Adrenal gland (tissue), 12 donors: Measurements from ENCODE around the gene GRIN1. TPM values are rescaled to one million over a fixed set of nuclear protein-coding genes. Genes with fewer than 3 reads are reported as not detected.

ENCODE experiments used
- DNase-seq, 7 donors: peaks; one replicate each; pipeline ENCODE4 v3.0.0-alpha.2; 2019 to 2020
- H3K27ac ChIP-seq, 5 donors: fragments of 200-600 bp; sonication (generic) in 4 of 5; 1 replicate in 3 of 5; 2 replicates in 2 of 5; pipeline versions ENCODE4 v1.5.1 to v1.8.0; 2016 to 2020; ENCODE audit warnings: mild to moderate bottlenecking in 1 of 5
- H3K27me3 ChIP-seq: fragments of 200-600 bp; 2 replicates; pipeline ENCODE4 v1.8.0; 2021
- H3K36me3 ChIP-seq, 2 donors: fragments of 200-600 bp; replicated peaks in 1 of 2; 1 replicate in 1 of 2; 2 replicates in 1 of 2; pipeline versions ENCODE4 v1.5.1 to v1.8.0; 2018 to 2022
- H3K4me1 ChIP-seq, 2 donors: fragments of 200-600 bp; replicated peaks in 1 of 2; 1 replicate in 1 of 2; 2 replicates in 1 of 2; pipeline versions ENCODE4 v1.5.1 to v1.8.0; 2018 to 2021
- H3K4me3 ChIP-seq, 4 donors: fragments of 200-600 bp; sonication (generic) in 3 of 4; one replicate each; pipeline ENCODE4 v1.5.1; 2016 to 2018
- H3K9me3 ChIP-seq, 3 donors: fragments of 200-600 bp; sonication (generic) in 1 of 3; replicated peaks in 1 of 3; 1 replicate in 2 of 3; 2 replicates in 1 of 3; pipeline versions ENCODE4 v1.5.1 to v1.8.0; 2016 to 2021
- POLR2A ChIP-seq, 2 donors: fragments of 450-650 bp; IDR thresholded peaks; one replicate each; pipeline ENCODE4 v1.6.1; 2017; ENCODE audit warnings: antibody characterized with exemption in 2 of 2, mild to moderate bottlenecking in 2 of 2, moderate library complexity in 1 of 2
- WGBS, 4 donors: extraction: QIAGEN DNeasy Blood & Tissue Kit in 2 of 4; methylation state at CpG; one replicate each; pipeline versions ENCODE4 v1.1.5 to v1.1.7; 2013 to 2017; 5-methylcytosine and 5-hydroxymethylcytosine counted together
- intact Hi-C, 2 donors: fragments of 100-400 bp; cut with DNase I; formaldehyde crosslinking; loops; one replicate each; pipeline versions ENCODE4 v1.14.1 to v1.15.0; 2022 to 2023
- polyA plus RNA-seq, 3 donors: library from polyadenylated mRNA; stranded (reverse); fragments of 200-250 nt in 2 of 3; fragments of 350-450 nt in 1 of 3; fragmentation: Illumina TruSeq in 1 of 3; extraction: RNeasy Lipid Tissue Mini Kit (QIAGEN cat#74804) in 1 of 3; gene quantifications; one replicate each; pipeline ENCODE4 v1.2.3, GENCODE V29; 2013 to 2014
- total RNA-seq, 9 donors: library from RNA; depleted of rRNA in 4 of 9; stranded (reverse); fragments of >200 nt in 4 of 9; fragments of 120-200 nt in 1 of 9; fragmentation: NEBNext Ultra II Directional in 1 of 9; extraction: Animal tissue kit (Norgen Biotek cat#: 25700) in 1 of 9; gene quantifications; one replicate each; pipeline versions ENCODE4 v1.1.0 to v1.2.4, GENCODE V29; 2013 to 2023
- TF ChIP-seq, protein P1 (sequence below), 6 experiments: fragments of 450-650 bp in 4 of 6; fragments of 200-600 bp in 2 of 6; sonication (generic) in 1 of 6; IDR thresholded peaks; 1 replicate in 5 of 6; 2 replicates in 1 of 6; pipeline versions ENCODE4 v1.5.1 to v1.8.0; 2016 to 2021; ENCODE audit warnings: antibody characterized with exemption in 6 of 6, mild to moderate bottlenecking in 2 of 6, moderate library complexity in 1 of 6
- donor health status: healthy with polysubstance abuse.
- donor health status: Bipolar disorder and iron deficiency.
- donor health status: DM: yes; HTN: yes; CAD: no.
- donor health status: DM: no; HTN: no; CAD: no.
- donor health status: DM: no; HTN: no; CAD: no.
- donor health status: DM: yes; HTN: yes; CAD: no.

Gene GRIN1
- total and polyA plus RNA-seq, 12 donors = 0.04 to 0.28 (median 0.10) TPM; not detected in 5

- H3K4me3 ChIP-seq = no peak overlapping the region
- WGBS, 4 donors = 78 to 90% (median 80%) methylated on average over 9 to 14 of the region's 14 CpGs; no CpG with 5 or more reads in 1 of the 4 donors
- no peaks in the 10 kb centered on the region for H3K27me3 ChIP-seq
- peaks cover 11 to 29% of the 10 kb centered on the region in 2 donors for H3K4me1 ChIP-seq
- no peaks in the 10 kb centered on the region for H3K9me3 ChIP-seq
- peaks cover 0 to 24% of the 10 kb centered on the region in 2 donors for H3K36me3 ChIP-seq
- TF ChIP-seq, protein P1, sequence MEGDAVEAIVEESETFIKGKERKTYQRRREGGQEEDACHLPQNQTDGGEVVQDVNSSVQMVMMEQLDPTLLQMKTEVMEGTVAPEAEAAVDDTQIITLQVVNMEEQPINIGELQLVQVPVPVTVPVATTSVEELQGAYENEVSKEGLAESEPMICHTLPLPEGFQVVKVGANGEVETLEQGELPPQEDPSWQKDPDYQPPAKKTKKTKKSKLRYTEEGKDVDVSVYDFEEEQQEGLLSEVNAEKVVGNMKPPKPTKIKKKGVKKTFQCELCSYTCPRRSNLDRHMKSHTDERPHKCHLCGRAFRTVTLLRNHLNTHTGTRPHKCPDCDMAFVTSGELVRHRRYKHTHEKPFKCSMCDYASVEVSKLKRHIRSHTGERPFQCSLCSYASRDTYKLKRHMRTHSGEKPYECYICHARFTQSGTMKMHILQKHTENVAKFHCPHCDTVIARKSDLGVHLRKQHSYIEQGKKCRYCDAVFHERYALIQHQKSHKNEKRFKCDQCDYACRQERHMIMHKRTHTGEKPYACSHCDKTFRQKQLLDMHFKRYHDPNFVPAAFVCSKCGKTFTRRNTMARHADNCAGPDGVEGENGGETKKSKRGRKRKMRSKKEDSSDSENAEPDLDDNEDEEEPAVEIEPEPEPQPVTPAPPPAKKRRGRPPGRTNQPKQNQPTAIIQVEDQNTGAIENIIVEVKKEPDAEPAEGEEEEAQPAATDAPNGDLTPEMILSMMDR (IDR thresholded peaks at IDR 0.05) = no peak
- no peak overlapping the region for H3K27ac ChIP-seq
- intact Hi-C loops = no loop called here
- no peak for DNase-seq
Measured at GRCh38 chr9:137193771-137194170, 54.8 kb downstream of the GRIN1 start.

DNA sequence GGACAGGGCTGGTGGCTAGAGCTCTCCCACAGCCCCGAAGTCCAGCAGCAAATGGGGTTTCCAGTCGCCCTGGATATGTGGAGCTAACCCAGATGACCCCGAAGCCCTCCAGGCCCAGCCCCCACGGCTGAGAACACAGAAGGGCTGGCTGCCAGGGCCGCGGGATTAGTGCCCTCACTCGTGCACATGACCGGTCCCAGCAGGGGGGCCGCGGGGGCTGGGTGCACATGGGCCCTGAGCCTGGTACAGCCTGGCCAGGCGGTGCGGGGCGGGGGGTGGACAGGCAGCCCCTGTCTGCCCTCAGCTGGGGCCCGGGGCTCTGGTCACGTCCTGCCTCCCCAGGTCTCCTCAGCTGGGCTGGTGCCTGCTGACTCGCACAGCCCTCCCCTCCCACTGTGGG, 55.4 kb downstream of the GRIN1 start:
- Histone ChIP-seq H3K27me3 (no peaks in the 10 kb centered on the region), H3K27ac (no peak overlapping the region), H3K36me3 (peaks cover 0 to 24% of the 10 kb centered on the region in 2 donors), H3K9me3 (no peaks in the 10 kb centered on the region), H3K4me3 (no peak overlapping the region), H3K4me1 (peaks cover 8 to 31% of the 10 kb centered on the region in 2 donors)
- DNase-seq = peak in 2 of 7 donors; percentile 21 to 68
- no peak for TF ChIP-seq POLR2A (IDR thresholded peaks at IDR 0.05)
- TF ChIP-seq, protein P1 (IDR thresholded peaks at IDR 0.05) = no peak
- intact Hi-C loops = no loop called here
- WGBS, 4 donors = 45 to 63% (median 58%) methylated on average over 2 to 16 of the region's 16 CpGs

DNA sequence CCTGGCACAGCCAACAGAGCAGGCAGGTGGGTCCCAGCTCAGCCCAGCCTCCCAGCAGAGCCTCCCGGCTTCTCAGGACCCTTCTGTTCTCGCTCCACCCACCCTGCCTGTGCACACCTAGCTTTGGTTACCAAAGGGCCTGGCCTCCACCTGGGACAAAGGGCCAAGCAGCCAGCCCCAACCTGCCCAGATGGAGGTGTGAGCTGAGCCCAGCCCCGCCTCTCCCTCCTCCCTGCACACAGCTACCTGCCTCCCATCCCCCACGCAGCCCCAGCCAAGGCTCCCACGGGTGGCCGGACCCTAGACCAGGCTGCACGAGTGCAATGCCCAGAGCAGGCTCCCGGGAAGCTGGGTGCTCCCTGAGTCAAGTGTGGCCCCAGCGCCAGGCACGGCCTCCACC, 56.0 kb downstream of the GRIN1 start:
- intact Hi-C loops = no loop called here
- Histone ChIP-seq H3K36me3 (peaks cover 0 to 22% of the 10 kb centered on the region in 2 donors), H3K27me3 (no peaks in the 10 kb centered on the region), H3K9me3 (no peaks in the 10 kb centered on the region), H3K4me3 (no peak overlapping the region), H3K4me1 (peaks cover 3 to 29% of the 10 kb centered on the region in 2 donors), H3K27ac (no peak overlapping the region)
- 80 to 89% (median 80%) methylated on average over 3 to 10 of the region's 10 CpGs; no CpG with 5 or more reads in 1 of the 4 donors for WGBS, 4 donors
- no peak for TF ChIP-seq POLR2A (IDR thresholded peaks at IDR 0.05)
- TF ChIP-seq, protein P1 (IDR thresholded peaks at IDR 0.05) = no peak
- DNase-seq = no peak

- Histone ChIP-seq H3K4me3 (no peak overlapping the region), H3K4me1 (peaks cover 0 to 24% of the 10 kb centered on the region in 2 donors), H3K27ac (no peak overlapping the region), H3K36me3 (peaks cover 0 to 14% of the 10 kb centered on the region in 2 donors), H3K27me3 (no peaks in the 10 kb centered on the region), H3K9me3 (no peaks in the 10 kb centered on the region)
- intact Hi-C loops = no loop called here
- no peak for TF ChIP-seq POLR2A (IDR thresholded peaks at IDR 0.05)
- TF ChIP-seq, protein P1 (IDR thresholded peaks at IDR 0.05) = no peak
- 83 to 88% (median 87%) methylated on average over 13 to 21 of the region's 21 CpGs for WGBS, 4 donors
- no peak for DNase-seq
Measured at GRCh38 chr9:137195525-137196220, 56.7 kb downstream of the GRIN1 start.
